Activated naive CD8-positive, alpha-beta T cell treated with anti-CD3 and anti-CD28 coated beads for 36 hours (primary cell): ENCODE data around the gene MAD1L1. TPM values are rescaled to one million over a fixed set of nuclear protein-coding genes. Genes with fewer than 3 reads are reported as not detected.
"Not testable (repeated sequence)": the region's sequence is repeated elsewhere in the genome, so short reads cannot be mapped to it uniquely, and the experiment has no call there.

Experiments used
- DNase-seq: peaks from one replicate; pipeline ENCODE4 v3.0.0; 2021
- H3K27ac Mint-ChIP-seq: one replicate; pipeline ENCODE4 v1.8.0; 2022; ENCODE audit warnings: mild to moderate bottlenecking, moderate library complexity, mixed read lengths
- H3K27me3 Mint-ChIP-seq: one replicate; pipeline ENCODE4 v1.8.0; 2022; ENCODE audit warnings: mild to moderate bottlenecking, mixed read lengths
- H3K36me3 Mint-ChIP-seq: one replicate; pipeline ENCODE4 v1.8.0; 2021; ENCODE audit warnings: mild to moderate bottlenecking, mixed read lengths
- H3K4me1 Mint-ChIP-seq: one replicate; pipeline ENCODE4 v1.8.0; 2021; ENCODE audit warnings: mixed read lengths
- H3K4me3 Mint-ChIP-seq: one replicate; pipeline ENCODE4 v1.8.0; 2022; ENCODE audit warnings: mild to moderate bottlenecking, moderate library complexity, mixed read lengths
- H3K9me3 Mint-ChIP-seq: one replicate; pipeline ENCODE4 v1.8.0; 2022; ENCODE audit warnings: mixed read lengths
- total RNA-seq, 2 experiments: library from RNA; stranded (reverse); gene quantifications; one replicate each; pipeline ENCODE4 v1.2.3, GENCODE V29; 2021

Gene MAD1L1
- total RNA-seq, 2 experiments from 2014 or later = 36.5 to 37.8 TPM

GRCh38 chr7:2269089-2269990, 36.6 kb upstream of the MAD1L1 start:
- not testable (repeated sequence) for H3K27me3 Mint-ChIP-seq, H3K27ac Mint-ChIP-seq, H3K4me3 Mint-ChIP-seq, H3K36me3 Mint-ChIP-seq, DNase-seq, H3K9me3 Mint-ChIP-seq, H3K4me1 Mint-ChIP-seq

- Mint-ChIP-seq H3K27me3 (no peaks in the 10 kb centered on the region), H3K36me3 (peaks cover 7% of the 10 kb centered on the region), H3K9me3 (no peaks in the 10 kb centered on the region), H3K4me3 (no peak overlapping the region), H3K27ac (no peak overlapping the region), H3K4me1 (peaks cover 6% of the 10 kb centered on the region)
- DNase-seq = no peak
Measured at GRCh38 chr7:2266911-2267310, 34.2 kb upstream of the MAD1L1 start.

- Mint-ChIP-seq H3K36me3 (peaks cover 9% of the 10 kb centered on the region), H3K9me3 (no peaks in the 10 kb centered on the region), H3K4me3 (no peak overlapping the region), H3K27me3 (no peaks in the 10 kb centered on the region), H3K4me1 (peaks cover 14% of the 10 kb centered on the region), H3K27ac (no peak overlapping the region)
- DNase-seq = no peak
Measured at GRCh38 chr7:2264158-2264557, 31.4 kb upstream of the MAD1L1 start.

- no peak overlapping the region for H3K4me3 Mint-ChIP-seq
- H3K36me3 Mint-ChIP-seq = peaks cover 9% of the 10 kb centered on the region
- H3K4me1 Mint-ChIP-seq = peaks cover 14% of the 10 kb centered on the region
- DNase-seq = no peak
- H3K27me3 Mint-ChIP-seq = no peaks in the 10 kb centered on the region
- H3K9me3 Mint-ChIP-seq = no peaks in the 10 kb centered on the region
- H3K27ac Mint-ChIP-seq = no peak overlapping the region
Measured at GRCh38 chr7:2263176-2263575, 30.4 kb upstream of the MAD1L1 start.

- Mint-ChIP-seq H3K4me1 (peaks cover 14% of the 10 kb centered on the region), H3K9me3 (no peaks in the 10 kb centered on the region), H3K4me3 (peak overlapping the region; percentile 45), H3K27me3 (no peaks in the 10 kb centered on the region), H3K27ac (peak overlapping the region; percentile 86), H3K36me3 (peaks cover 9% of the 10 kb centered on the region)
- DNase-seq = peak; percentile 14
Measured at GRCh38 chr7:2261611-2262010, 28.9 kb upstream of the MAD1L1 start.

- no peaks in the 10 kb centered on the region for H3K27me3 Mint-ChIP-seq
- no peak overlapping the region for H3K27ac Mint-ChIP-seq
- H3K4me3 Mint-ChIP-seq = no peak overlapping the region
- peaks cover 11% of the 10 kb centered on the region for H3K36me3 Mint-ChIP-seq
- H3K9me3 Mint-ChIP-seq = no peaks in the 10 kb centered on the region
- peaks cover 14% of the 10 kb centered on the region for H3K4me1 Mint-ChIP-seq
- DNase-seq = no peak
Measured at GRCh38 chr7:2260820-2261219, 28.1 kb upstream of the MAD1L1 start.

- H3K36me3 Mint-ChIP-seq = peaks cover 11% of the 10 kb centered on the region
- peaks cover 14% of the 10 kb centered on the region for H3K4me1 Mint-ChIP-seq
- DNase-seq = no peak
- no peak overlapping the region for H3K4me3 Mint-ChIP-seq
- no peaks in the 10 kb centered on the region for H3K9me3 Mint-ChIP-seq
- no peaks in the 10 kb centered on the region for H3K27me3 Mint-ChIP-seq
- H3K27ac Mint-ChIP-seq = peak overlapping the region; percentile 68
Measured at GRCh38 chr7:2259480-2259879, 26.7 kb upstream of the MAD1L1 start.

GRCh38 chr7:2258661-2259365, 26.1 kb upstream of the MAD1L1 start:
- H3K4me3 Mint-ChIP-seq = no peak overlapping the region
- no peak for DNase-seq
- H3K4me1 Mint-ChIP-seq = peaks cover 14% of the 10 kb centered on the region
- H3K27ac Mint-ChIP-seq = peak overlapping the region; percentile 68
- no peaks in the 10 kb centered on the region for H3K27me3 Mint-ChIP-seq
- peaks cover 7% of the 10 kb centered on the region for H3K36me3 Mint-ChIP-seq
- H3K9me3 Mint-ChIP-seq = no peaks in the 10 kb centered on the region

GRCh38 chr7:2257651-2258050, 24.9 kb upstream of the MAD1L1 start:
- DNase-seq = no peak

GRCh38 chr7:2257046-2257551, 24.4 kb upstream of the MAD1L1 start:
- Mint-ChIP-seq H3K9me3 (no peaks in the 10 kb centered on the region), H3K4me3 (no peak overlapping the region), H3K36me3 (peaks cover 4% of the 10 kb centered on the region), H3K27ac (no peak overlapping the region), H3K27me3 (no peaks in the 10 kb centered on the region), H3K4me1 (peaks cover 14% of the 10 kb centered on the region)
- DNase-seq = no peak

More at GRCh38 chr7:2257651-2258050, 24.9 kb upstream of the MAD1L1 start:
- Mint-ChIP-seq H3K4me3 (no peak overlapping the region), H3K27me3 (no peaks in the 10 kb centered on the region), H3K9me3 (no peaks in the 10 kb centered on the region), H3K4me1 (peaks cover 18% of the 10 kb centered on the region), H3K27ac (no peak overlapping the region), H3K36me3 (peaks cover 4% of the 10 kb centered on the region)

GRCh38 chr7:2256306-2257045, 23.7 kb upstream of the MAD1L1 start:
- Mint-ChIP-seq H3K4me3 (no peak overlapping the region), H3K9me3 (no peaks in the 10 kb centered on the region), H3K27ac (no peak overlapping the region), H3K4me1 (peaks cover 8% of the 10 kb centered on the region), H3K36me3 (peaks cover 3% of the 10 kb centered on the region), H3K27me3 (no peaks in the 10 kb centered on the region)
- DNase-seq = no peak

GRCh38 chr7:2255145-2256139, 22.7 kb upstream of the MAD1L1 start:
- Mint-ChIP-seq H3K36me3 (peaks cover 5% of the 10 kb centered on the region), H3K9me3 (no peaks in the 10 kb centered on the region), H3K4me1 (peaks cover 4% of the 10 kb centered on the region), H3K27me3 (no peaks in the 10 kb centered on the region), H3K4me3 (no peak overlapping the region), H3K27ac (no peak overlapping the region)
- no peak for DNase-seq

- Mint-ChIP-seq H3K36me3 (peaks cover 5% of the 10 kb centered on the region), H3K27me3 (no peaks in the 10 kb centered on the region), H3K27ac (no peak overlapping the region), H3K4me3 (no peak overlapping the region), H3K9me3 (no peaks in the 10 kb centered on the region), H3K4me1 (peaks cover 6% of the 10 kb centered on the region)
- DNase-seq = no peak
Measured at GRCh38 chr7:2254429-2255144, 21.8 kb upstream of the MAD1L1 start.
